Immature natural killer cell (primary cell): ENCODE results near the gene BAIAP2L1. TPM values are rescaled to one million over a fixed set of nuclear protein-coding genes. Genes with fewer than 3 reads are reported as not detected.
A peak's percentile ranks its signal among the peaks of the same experiment; 100 is the strongest.
"Not testable (repeated sequence)": the region's sequence is repeated elsewhere in the genome, so short reads cannot be mapped to it uniquely, and the experiment has no call there.

Experiments used
- DNase-seq, 3 donors: peaks; one replicate each; pipeline ENCODE4 v3.0.0; 2022; ENCODE audit warnings: mixed read lengths in 1 of 3
- H3K27ac Mint-ChIP-seq, 6 donors: one replicate each; pipeline ENCODE4 v1.8.0; 2020; ENCODE audit warnings: mixed read lengths in 6 of 6, mild to moderate bottlenecking in 5 of 6, inconsistent platforms in 4 of 6, moderate library complexity in 3 of 6
- H3K27me3 Mint-ChIP-seq, 3 donors: one replicate each; pipeline ENCODE4 v1.8.0; 2020 to 2021; ENCODE audit warnings: low read depth in 3 of 3, mild to moderate bottlenecking in 3 of 3, mixed read lengths in 3 of 3, moderate library complexity in 3 of 3, inconsistent platforms in 1 of 3
- H3K36me3 Mint-ChIP-seq, 3 donors: one replicate each; pipeline ENCODE4 v1.8.0; 2020; ENCODE audit warnings: mixed read lengths in 3 of 3, inconsistent platforms in 2 of 3, mild to moderate bottlenecking in 2 of 3
- H3K4me1 Mint-ChIP-seq, 2 donors: one replicate each; pipeline ENCODE4 v1.8.0; 2020; ENCODE audit warnings: inconsistent platforms in 2 of 2, mild to moderate bottlenecking in 2 of 2, mixed read lengths in 2 of 2, moderate library complexity in 1 of 2
- H3K4me3 Mint-ChIP-seq, 5 donors: one replicate each; pipeline ENCODE4 v1.8.0; 2020; ENCODE audit warnings: mild to moderate bottlenecking in 5 of 5, mixed read lengths in 5 of 5, inconsistent platforms in 3 of 5, moderate library complexity in 3 of 5
- H3K9me3 Mint-ChIP-seq, 6 donors: one replicate each; pipeline ENCODE4 v1.8.0; 2020; ENCODE audit warnings: mild to moderate bottlenecking in 6 of 6, mixed read lengths in 6 of 6, inconsistent platforms in 4 of 6, moderate library complexity in 3 of 6
- polyA plus RNA-seq, 3 donors: library from polyadenylated mRNA; unstranded; fragments of 300-500 nt; fragmentation: Illumina TruSeq; gene quantifications; one replicate each; pipeline ENCODE4 v1.2.3, GENCODE V29; 2021

The BAIAP2L1 gene
- polyA plus RNA-seq, 3 donors from 2014 or later = 0.24 to 0.29 (median 0.28) TPM

- H3K27me3 Mint-ChIP-seq, H3K4me3 Mint-ChIP-seq, DNase-seq, H3K36me3 Mint-ChIP-seq, H3K9me3 Mint-ChIP-seq, H3K27ac Mint-ChIP-seq, H3K4me1 Mint-ChIP-seq: not testable (repeated sequence)
Measured at GRCh38 chr7:98315994-98316527, 84.8 kb downstream of the BAIAP2L1 start.

DNA sequence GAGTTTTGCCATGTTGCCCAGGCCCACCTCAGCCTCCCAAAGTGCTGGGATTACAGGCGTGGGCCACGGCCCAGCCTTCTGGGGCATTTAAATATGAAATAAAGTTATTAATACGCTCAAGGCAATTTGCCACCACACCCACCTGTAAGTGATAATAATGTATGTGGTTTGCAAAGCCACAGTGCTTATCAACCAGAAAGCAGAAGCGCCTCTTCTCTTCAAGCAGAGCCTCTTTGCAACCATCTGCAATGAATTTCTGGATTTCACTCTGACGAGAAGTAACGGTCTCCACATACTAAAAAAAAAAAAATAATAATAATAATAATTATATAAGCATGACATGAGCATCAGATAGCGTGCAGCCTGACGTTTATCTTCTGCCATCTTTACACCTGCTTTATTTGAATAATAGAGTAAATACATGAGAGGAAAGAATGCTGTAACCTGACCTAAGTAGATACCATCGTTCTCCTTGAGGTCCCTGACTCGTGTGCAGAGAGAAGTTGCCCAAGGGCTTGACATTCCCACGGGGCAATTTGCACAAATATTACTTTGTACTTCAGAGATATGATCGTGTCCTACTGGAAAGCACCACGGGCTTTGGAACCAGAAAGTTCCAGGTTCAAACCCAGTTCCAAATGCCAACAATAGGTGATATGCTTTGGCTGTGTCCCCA, 85.4 kb downstream of the BAIAP2L1 start:
- Mint-ChIP-seq H3K9me3 (peaks cover 0 to 2% (median 0%) of the 10 kb centered on the region in 6 donors), H3K27ac (no peak overlapping the region), H3K4me1 (no peaks in the 10 kb centered on the region)

DNA sequence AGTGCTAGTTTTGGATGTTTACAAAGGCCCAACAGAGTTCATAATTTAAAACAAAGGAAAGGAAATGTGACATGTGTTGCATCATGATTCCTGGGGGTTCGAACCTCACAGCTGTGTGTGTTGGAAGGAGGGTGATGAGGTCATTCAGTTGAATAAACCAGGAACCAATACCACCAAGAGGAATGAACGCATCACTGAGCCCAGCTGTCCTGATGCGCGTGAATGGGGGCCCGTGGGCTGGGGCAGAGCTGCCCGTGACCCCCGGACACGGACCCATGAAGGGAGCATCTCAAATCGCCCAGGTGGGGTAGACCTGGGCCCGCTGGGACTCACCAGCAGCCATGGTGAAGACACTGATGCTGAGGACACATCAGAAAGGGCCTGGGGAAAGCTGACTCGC, 86.4 kb downstream of the BAIAP2L1 start:
- no peak for DNase-seq
- no peak overlapping the region for H3K27ac Mint-ChIP-seq
- H3K4me3 Mint-ChIP-seq = no peak overlapping the region
- H3K4me1 Mint-ChIP-seq = no peaks in the 10 kb centered on the region
- H3K9me3 Mint-ChIP-seq = peaks cover 0 to 2% (median 0%) of the 10 kb centered on the region in 6 donors
- H3K36me3 Mint-ChIP-seq = no peaks in the 10 kb centered on the region
- H3K27me3 Mint-ChIP-seq = peaks cover 0 to 2% (median 0%) of the 10 kb centered on the region in 3 donors

More for the DNA sequence above, 85.4 kb downstream of the BAIAP2L1 start:
- DNase-seq = no peak
- H3K27me3 Mint-ChIP-seq = peaks cover 0 to 2% (median 2%) of the 10 kb centered on the region in 3 donors
- H3K4me3 Mint-ChIP-seq = no peak overlapping the region
- no peaks in the 10 kb centered on the region for H3K36me3 Mint-ChIP-seq

DNA sequence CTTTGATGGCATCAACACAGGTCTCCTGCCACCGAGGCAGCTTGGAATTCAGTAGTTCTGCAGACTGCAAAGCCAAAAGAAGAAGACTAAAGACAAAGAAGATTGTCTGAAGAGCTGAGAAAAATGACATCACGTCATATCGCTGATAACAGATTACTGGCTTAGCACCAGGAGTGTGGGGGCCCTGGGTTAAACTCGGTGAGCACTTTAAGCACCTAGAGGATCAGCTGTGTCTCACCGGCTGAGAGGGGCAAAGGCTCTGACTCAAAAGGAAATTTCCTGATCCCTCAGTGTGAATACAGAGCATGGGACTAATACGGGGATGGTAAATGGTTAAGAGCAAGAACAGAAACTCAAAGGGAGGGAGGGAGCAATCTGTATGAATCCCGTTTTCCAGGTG, 88.7 kb downstream of the BAIAP2L1 start:
- Mint-ChIP-seq H3K9me3 (no peaks in the 10 kb centered on the region), H3K27ac (no peak overlapping the region), H3K4me3 (no peak overlapping the region), H3K4me1 (no peaks in the 10 kb centered on the region), H3K36me3 (peaks cover 0 to 6% (median 0%) of the 10 kb centered on the region in 3 donors), H3K27me3 (peaks cover 0 to 2% (median 0%) of the 10 kb centered on the region in 3 donors)
- DNase-seq = no peak

DNA sequence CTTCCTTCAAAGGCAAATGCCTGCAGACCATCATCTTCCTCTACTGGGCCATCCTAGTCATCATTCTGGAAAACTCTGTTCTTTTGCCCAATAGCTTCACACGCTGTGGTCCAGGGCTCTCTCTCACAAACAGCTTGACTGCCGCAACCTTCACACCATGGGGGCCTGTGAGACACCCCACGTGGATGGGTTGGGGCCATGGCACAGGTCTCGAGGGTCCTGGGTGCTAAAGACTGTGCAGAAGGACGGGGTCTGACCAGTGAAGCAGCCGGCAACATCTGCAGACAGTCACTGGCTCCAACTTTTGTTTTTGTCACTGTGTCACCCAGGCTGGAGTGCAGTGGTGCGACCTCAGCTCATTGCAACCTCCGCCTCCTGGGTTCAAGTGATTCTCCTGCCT, 91.3 kb downstream of the BAIAP2L1 start:
- Mint-ChIP-seq H3K4me1 (no peaks in the 10 kb centered on the region), H3K27ac (no peak overlapping the region), H3K4me3 (no peak overlapping the region), H3K9me3 (no peaks in the 10 kb centered on the region), H3K36me3 (peaks cover 0 to 10% (median 4%) of the 10 kb centered on the region in 3 donors), H3K27me3 (peaks cover 0 to 3% (median 0%) of the 10 kb centered on the region in 3 donors)
- no peak for DNase-seq

DNA sequence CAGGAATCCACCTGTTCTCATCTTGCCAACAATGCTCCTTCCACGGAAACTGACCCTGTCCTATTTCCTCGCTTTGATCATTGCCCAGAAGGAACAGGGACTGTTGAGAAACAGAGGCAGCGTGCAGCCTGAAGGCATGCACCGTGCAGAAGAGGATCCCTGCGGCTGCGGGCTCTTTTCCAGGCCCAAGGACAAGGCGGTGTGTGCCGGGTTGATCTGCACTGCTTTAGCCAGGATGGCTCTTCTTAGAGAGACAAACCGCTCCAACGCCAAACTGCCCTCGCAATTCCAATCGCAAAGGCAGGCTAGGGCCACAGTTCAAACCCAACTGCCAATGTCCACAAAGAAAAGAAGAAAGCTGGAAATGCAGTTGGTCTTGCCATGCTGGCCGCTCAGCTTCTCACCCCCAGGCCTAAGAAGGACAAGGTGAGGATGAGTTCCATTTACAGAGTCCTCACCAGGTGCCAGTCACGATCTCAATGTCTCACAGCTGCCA, 92.9 kb downstream of the BAIAP2L1 start:
- peaks cover 0 to 3% (median 0%) of the 10 kb centered on the region in 3 donors for H3K27me3 Mint-ChIP-seq
- H3K9me3 Mint-ChIP-seq = no peaks in the 10 kb centered on the region
- no peak for DNase-seq
- no peak overlapping the region for H3K27ac Mint-ChIP-seq
- no peaks in the 10 kb centered on the region for H3K4me1 Mint-ChIP-seq
- peaks cover 0 to 10% (median 4%) of the 10 kb centered on the region in 3 donors for H3K36me3 Mint-ChIP-seq
- no peak overlapping the region for H3K4me3 Mint-ChIP-seq

GRCh38 chr7:98305951-98306535, 94.8 kb downstream of the BAIAP2L1 start:
- Mint-ChIP-seq H3K36me3 (peaks cover 0 to 10% (median 4%) of the 10 kb centered on the region in 3 donors), H3K27me3 (peaks cover 0 to 3% (median 0%) of the 10 kb centered on the region in 3 donors), H3K4me1 (no peaks in the 10 kb centered on the region), H3K27ac (peak overlapping the region in 1 of 6 donors; percentile 10), H3K9me3 (no peaks in the 10 kb centered on the region), H3K4me3 (no peak overlapping the region)
- DNase-seq = no peak

DNA sequence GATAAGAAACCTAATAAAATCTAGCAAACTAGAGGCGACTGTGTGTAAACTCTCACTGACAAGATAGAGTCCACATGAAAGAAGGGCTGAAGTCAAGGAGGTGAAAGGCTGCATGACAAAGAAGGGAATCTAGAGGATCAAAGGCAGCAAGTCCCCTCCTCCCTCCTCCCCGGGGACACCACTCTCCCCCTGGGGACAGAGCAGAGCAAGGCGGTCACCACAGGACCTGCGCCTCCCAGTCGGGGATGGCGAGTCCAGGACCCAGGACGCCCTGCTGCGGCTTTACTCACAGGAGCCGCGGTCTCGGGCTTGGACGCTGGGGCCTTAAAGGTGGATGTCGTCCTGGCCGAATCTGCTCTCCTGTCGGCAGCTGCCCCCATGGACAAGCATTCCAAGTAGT, 97.0 kb downstream of the BAIAP2L1 start:
- no peaks in the 10 kb centered on the region for H3K4me1 Mint-ChIP-seq
- no peak overlapping the region for H3K4me3 Mint-ChIP-seq
- no peak for DNase-seq
- no peaks in the 10 kb centered on the region for H3K9me3 Mint-ChIP-seq
- H3K27ac Mint-ChIP-seq = no peak overlapping the region
- H3K27me3 Mint-ChIP-seq = peaks cover 0 to 3% (median 0%) of the 10 kb centered on the region in 3 donors
- peaks cover 0 to 10% (median 4%) of the 10 kb centered on the region in 3 donors for H3K36me3 Mint-ChIP-seq

- no peaks in the 10 kb centered on the region for H3K4me1 Mint-ChIP-seq
- H3K4me3 Mint-ChIP-seq = no peak overlapping the region
- H3K27me3 Mint-ChIP-seq = peaks cover 0 to 3% (median 0%) of the 10 kb centered on the region in 3 donors
- DNase-seq = no peak
- H3K36me3 Mint-ChIP-seq = peaks cover 0 to 10% (median 4%) of the 10 kb centered on the region in 3 donors
- H3K9me3 Mint-ChIP-seq = no peaks in the 10 kb centered on the region
- no peak overlapping the region for H3K27ac Mint-ChIP-seq
Measured at GRCh38 chr7:98303176-98303865, 97.6 kb downstream of the BAIAP2L1 start.

DNA sequence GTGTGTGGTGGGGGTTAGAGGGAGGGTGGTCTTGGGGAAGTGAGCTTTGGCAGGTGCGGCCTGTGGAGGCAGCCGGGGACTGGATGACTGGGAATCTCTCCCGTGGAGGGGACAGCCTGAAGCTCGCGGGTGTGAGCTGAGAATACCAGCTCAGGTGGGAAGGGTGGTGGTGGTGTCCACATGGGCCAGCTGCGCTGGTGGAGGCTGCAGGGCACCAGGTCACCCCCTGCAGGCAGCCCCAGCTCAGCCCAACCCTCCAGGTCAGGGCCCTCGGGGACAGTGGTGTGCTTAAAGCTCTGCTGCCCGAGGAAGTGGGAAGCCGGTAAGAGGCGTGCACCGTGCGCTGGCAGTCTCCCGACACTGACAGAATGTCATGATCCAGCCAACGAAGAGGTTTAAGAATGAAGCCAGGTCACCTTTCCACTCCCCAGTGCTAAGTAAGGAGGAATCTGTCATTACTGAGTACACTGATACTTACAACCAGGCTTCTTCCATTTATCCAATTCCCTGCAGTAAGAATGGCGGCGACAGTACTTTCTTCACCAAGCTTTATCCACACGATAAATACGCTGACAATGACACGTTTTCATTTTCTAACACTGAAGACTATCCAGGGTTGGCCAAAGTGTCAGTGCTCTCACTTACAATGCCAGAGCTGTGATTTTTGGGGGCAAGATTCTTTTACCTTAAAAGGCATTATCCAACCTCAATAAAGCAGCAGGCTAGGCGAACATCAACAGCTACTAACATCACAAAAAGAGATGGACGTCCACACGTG, 99.0 kb downstream of the BAIAP2L1 start:
- no peak for DNase-seq
- no peaks in the 10 kb centered on the region for H3K9me3 Mint-ChIP-seq

DNA sequence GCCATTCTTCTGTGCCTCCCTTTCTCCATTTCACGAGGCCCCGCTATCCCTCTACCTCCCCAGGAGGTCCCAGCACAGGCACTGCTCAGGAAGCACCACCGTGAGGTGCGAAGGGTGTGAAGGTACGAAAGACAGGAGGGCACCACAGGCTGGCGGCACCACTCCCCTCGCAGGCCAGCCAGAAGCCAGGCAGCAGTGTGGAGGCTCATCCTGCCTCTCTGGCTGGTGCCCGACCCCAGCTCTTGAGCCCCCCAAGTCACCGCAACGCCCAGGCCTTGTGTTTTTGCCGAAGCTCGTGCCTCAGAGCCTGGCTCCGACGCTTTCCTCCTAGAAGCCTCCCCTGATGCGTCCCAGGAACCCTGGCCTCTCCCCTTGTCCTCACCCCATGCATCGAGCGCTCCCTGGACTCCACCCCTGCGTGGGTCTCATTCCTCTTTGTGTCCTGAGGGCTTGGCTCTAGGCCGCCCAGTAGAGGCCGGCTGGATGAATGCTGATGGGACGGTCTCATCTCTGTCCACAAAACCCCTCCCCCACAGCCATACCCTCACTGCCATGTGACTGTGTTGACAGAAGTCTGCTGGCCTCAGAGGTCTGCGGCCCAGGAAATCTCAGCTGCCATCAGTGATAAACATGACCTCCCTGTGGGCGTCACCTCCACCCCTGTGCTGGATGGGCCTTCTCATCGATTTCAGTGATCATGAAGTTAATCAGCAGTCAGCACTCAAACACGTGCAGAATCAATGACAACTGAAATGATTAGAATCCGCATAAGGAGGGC, 100.1 kb downstream of the BAIAP2L1 start:
- no peaks in the 10 kb centered on the region for H3K9me3 Mint-ChIP-seq
- H3K27ac Mint-ChIP-seq = no peak overlapping the region
- no peaks in the 10 kb centered on the region for H3K27me3 Mint-ChIP-seq
- no peak for DNase-seq
- no peaks in the 10 kb centered on the region for H3K4me1 Mint-ChIP-seq
- H3K36me3 Mint-ChIP-seq = peaks cover 0 to 4% (median 1%) of the 10 kb centered on the region in 3 donors
- H3K4me3 Mint-ChIP-seq = no peak overlapping the region

More for the DNA sequence above, 99.0 kb downstream of the BAIAP2L1 start:
- peaks cover 0 to 3% (median 0%) of the 10 kb centered on the region in 3 donors for H3K27me3 Mint-ChIP-seq
- no peak overlapping the region for H3K27ac Mint-ChIP-seq
- H3K36me3 Mint-ChIP-seq = peaks cover 0 to 4% (median 4%) of the 10 kb centered on the region in 3 donors
- H3K4me3 Mint-ChIP-seq = no peak overlapping the region
- no peaks in the 10 kb centered on the region for H3K4me1 Mint-ChIP-seq

DNA sequence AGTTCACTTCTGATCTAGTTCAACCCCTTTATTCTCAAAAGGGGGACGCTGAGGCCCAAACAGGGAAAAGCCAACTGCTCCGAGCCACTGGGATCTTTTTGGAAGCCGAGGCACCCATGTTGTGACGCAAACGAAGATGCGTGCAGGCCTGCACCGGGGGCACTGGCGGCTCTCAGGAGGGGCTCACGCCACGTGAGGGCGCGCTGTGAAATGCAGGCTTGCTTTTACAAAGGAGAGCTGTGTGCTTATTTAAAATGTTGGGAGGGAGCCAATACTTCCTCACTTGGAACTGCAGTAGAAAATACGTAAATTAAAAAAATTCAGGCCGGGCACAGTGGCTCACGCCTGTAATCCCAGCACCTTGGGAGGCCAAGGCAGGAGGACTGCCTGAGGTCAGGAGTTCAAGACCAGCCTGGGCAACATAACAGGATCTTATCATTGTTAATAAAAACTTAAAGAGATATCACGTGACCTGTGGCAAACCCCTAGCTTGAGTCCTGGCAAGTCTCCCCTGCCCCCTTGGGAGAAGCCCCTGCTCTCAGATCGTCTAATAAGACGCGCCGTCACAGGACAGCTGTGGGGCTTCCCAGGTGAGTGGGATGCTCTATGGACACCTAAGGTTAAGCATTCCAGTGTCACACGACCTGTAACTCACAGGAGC, 103.1 kb downstream of the BAIAP2L1 start:
- Mint-ChIP-seq H3K4me3 (no peak overlapping the region), H3K36me3 (peaks cover 0 to 3% (median 0%) of the 10 kb centered on the region in 3 donors), H3K4me1 (no peaks in the 10 kb centered on the region), H3K27me3 (no peaks in the 10 kb centered on the region), H3K27ac (no peak overlapping the region), H3K9me3 (no peaks in the 10 kb centered on the region)
- no peak for DNase-seq
